MM.1S (cell line): ENCODE results near the gene CTAGE9.
"Not testable (repeated sequence)": the region's sequence is repeated elsewhere in the genome, so short reads cannot be mapped to it uniquely, and the experiment has no call there.

Experiments
- CTCF ChIP-seq: fragments of 300-600 bp; sonication (generic); IDR thresholded peaks from 2 replicates; pipeline ENCODE4 v1.5.1; 2016; ENCODE audit warnings: antibody characterized with exemption, low read length, mixed read lengths
- EZH2 ChIP-seq: fragments of 300-600 bp; sonication (generic); optimal IDR thresholded peaks from 2 replicates; pipeline ENCODE3; 2017; ENCODE audit warnings: low read depth, mild to moderate bottlenecking, antibody characterized with exemption, low read length, mixed read lengths

- TF ChIP-seq EZH2, CTCF: not testable (repeated sequence)
Observed at GRCh38 chr6:131710917-131711316, at the start of gene CTAGE9.
